GM10266 (cell line): ENCODE results near the gene SPRN.
"Not testable (repeated sequence)": the region's sequence is repeated elsewhere in the genome, so short reads cannot be mapped to it uniquely, and the experiment has no call there.

Experiments used
- DNase-seq: peaks from one replicate; pipeline ENCODE4 v3.0.0; 2012; ENCODE audit errors: extremely low spot score
- TF ChIP-seq, protein P1 (sequence below): IDR thresholded peaks from 2 replicates; pipeline ENCODE4 v1.5.1; 2012; ENCODE audit warnings: mild to moderate bottlenecking, low read depth; ENCODE audit not compliant: control insufficient read depth, insufficient read depth; ENCODE audit errors: missing control alignments

Gene SPRN

DNA sequence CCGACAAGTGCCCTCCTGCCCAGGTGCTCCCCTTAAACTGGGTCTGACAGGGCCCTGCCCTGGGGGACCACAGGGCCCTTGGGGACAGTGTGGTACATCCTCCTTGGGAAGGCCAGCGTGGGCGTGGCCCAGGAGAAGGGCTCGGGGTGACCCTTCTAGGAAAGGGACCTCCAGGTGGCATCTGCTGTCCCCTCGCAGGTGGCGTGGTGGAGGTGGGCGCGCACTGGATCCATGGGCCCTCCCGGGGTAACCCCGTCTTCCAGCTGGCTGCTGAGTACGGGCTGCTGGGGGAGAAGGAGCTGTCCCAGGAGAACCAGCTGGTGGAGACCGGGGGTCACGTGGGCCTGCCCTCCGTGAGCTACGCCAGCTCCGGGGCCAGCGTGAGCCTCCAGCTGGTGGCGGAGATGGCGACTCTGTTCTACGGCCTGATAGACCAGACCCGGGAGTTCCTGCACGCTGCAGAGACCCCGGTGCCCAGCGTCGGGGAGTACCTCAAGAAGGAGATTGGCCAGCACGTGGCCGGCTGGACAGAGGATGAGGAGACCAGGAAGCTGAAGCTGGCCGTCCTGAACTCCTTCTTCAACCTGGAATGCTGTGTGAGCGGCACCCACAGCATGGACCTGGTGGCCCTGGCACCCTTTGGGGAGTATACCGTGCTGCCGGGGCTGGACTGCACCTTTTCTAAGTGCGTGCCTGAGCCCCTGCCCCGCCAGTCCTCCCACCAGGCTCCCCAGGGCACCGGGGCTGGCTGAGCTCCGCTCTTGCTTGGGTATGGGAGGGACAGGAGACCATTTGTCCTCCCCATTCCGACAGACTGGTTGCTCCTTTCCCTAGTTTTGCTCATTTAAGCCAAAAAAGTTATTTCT lies 44.4 kb downstream of the SPRN start:
- DNase-seq: no peak
- TF ChIP-seq, protein P1, sequence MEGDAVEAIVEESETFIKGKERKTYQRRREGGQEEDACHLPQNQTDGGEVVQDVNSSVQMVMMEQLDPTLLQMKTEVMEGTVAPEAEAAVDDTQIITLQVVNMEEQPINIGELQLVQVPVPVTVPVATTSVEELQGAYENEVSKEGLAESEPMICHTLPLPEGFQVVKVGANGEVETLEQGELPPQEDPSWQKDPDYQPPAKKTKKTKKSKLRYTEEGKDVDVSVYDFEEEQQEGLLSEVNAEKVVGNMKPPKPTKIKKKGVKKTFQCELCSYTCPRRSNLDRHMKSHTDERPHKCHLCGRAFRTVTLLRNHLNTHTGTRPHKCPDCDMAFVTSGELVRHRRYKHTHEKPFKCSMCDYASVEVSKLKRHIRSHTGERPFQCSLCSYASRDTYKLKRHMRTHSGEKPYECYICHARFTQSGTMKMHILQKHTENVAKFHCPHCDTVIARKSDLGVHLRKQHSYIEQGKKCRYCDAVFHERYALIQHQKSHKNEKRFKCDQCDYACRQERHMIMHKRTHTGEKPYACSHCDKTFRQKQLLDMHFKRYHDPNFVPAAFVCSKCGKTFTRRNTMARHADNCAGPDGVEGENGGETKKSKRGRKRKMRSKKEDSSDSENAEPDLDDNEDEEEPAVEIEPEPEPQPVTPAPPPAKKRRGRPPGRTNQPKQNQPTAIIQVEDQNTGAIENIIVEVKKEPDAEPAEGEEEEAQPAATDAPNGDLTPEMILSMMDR: no peak

DNA sequence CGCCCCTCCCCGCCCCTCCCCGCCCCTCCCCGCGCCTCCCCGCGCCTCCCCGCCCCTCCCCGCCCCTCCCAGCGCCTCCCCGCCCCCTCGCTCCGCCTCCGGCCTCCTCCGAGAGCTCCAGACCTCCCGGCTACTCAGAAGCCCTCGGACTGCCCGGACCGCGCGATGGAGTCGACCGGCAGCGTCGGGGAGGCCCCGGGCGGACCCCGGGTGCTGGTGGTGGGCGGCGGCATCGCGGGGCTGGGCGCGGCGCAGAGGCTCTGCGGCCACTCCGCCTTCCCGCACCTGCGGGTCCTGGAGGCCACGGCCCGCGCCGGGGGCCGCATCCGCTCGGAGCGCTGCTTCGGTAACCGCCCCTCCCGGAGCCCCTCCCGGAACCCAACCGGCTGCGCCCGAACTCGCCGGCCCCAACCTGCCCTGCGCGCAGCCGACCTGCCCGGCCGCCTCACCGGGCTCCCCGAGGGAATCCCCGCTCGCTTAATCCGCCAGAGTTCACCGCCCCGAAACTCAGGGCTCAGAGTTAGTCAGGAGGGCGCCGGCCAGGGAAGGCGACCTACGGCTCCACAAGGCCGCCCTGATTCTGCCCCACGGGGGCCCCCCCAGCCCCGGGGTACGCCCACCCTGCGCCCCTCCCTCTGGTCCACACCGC lies 45.1 kb downstream of the SPRN start, which contains the start of gene PAOX:
Gene PAOX (plus strand): TSS at position 111 of the 649 bp plus-strand sequence. CDS start 55 bp downstream, at position 166.
- TF ChIP-seq, protein P1: no peak
- DNase-seq: peak; percentile 89

DNA sequence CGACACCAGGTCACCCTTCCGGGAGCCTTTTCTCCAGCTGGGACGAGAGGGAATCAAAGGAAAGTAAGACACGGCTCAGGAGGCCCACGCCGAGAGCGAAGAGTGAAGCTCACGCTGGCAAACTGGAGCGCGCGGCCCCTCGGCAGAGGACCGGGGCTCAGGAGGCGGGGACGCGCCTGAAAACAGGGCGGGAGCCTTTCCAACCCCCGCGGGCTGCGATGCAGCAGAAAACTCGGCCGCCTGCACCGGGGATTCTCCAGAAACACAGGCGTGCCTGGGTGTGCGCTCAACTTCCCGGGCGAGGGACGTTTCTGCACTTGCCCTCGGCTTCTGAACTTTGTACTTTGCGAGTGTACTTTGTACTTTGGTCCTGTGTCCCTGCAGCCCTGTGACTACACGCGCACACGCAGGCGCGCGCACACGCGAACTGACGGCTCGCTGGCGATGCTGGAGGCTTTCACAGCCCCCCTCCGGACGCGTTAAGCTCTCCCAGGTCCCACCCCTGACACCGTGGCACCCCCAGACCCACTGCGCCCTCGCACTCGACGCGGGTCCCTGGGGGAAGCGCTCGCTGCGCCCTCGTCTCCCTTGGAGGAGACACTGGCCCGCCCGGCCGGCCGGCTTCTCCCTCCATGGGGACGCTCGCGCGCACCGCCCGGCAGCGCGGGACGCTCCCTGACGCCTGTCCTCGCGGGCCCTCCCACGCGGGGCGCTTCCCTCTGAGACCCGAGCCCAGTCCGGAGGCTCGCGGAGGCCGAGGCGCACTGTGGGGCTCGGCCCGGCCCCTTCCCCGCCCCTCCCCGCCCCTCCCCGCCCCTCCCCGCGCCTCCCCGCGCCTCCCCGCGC lies 46.0 kb downstream of the SPRN start:
- peak; percentile 80 for DNase-seq
- TF ChIP-seq, protein P1: no peak

DNA sequence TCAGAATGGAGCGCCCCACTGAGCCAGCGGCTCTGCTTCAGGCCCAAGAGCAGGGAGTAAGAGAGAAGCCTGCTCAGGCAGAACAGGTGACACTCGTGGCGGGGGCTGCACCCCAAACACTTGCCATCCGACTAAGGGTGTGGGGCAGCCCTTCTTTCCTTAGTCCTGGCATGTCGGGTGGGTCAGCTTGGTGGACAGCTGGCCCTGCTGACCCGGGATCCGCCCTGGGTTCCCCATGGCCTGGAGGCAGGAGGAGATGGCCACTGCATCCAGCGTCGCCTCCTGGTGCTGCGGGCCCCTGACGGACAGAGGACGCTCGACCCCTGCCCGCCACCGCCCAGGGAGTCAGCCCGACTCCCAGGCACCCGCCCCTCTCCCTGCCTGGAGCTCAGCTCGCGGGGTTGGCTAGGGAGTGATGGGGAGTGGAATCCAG lies 46.6 kb downstream of the SPRN start:
- TF ChIP-seq, protein P1: no peak
- DNase-seq: no peak

DNA sequence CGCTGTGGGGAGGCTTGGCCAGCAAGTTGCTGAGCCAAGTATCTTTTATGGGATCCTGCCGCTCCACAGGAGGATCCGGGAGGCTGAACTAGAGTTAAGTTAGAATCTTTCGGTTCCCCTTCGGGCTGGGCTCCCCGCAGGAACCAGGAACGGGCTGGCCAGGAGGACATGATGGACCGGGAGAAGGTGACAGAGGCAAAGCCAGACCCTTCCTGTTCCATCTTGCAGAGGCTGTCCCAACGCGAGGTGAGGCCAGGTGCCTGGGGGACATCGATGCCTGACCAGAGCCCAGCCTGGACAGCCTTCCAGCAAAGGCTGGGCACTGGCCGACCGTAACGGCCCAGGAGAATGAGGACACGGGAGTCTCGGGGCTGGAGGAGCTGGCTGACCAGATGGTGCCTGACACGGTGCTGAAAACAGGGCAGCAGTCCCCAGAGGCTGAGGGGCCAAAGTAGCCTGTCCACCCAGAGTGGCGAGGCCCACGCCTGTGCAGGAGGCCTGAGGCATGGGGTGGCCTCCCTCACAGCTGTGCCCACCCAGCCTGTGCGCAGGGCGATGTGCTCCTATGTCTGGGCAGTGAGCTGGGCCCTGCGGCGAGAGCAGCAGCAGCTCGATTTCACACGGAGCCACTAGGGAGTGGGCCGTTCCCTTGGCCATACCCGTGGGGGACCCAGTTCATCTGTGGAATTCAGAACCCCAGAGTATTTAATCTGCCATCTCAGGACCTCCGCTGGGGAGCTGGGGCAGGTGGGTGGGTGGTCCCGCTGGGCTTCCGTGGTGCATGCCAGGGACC lies 47.2 kb downstream of the SPRN start:
- no peak for DNase-seq
- TF ChIP-seq, protein P1: no peak

DNA sequence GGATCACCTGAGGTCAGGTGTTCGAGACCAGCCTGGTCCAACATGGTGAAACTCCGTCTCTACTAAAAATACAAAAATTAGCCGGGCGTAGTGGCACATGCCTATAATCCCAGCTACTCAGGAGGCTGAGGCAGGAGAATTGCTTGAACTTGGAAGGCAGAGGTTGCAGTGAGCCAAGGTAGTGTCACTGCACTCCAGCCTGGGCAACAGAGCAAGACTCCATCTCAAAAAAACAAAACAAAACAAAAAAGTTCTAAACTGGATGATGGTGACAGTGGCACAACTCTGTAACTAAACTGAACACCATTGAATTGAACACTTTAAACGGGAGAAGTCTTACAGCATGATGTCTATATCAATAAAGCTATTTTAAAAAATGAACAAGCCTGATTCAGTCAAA lies 48.2 kb downstream of the SPRN start:
- not testable (repeated sequence) for DNase-seq
